Measurements from ENCODE around the gene PID1.

PID1 gene

GRCh38 chr2:229027353-229028105, 243.6 kb downstream of the PID1 start:
- DNase-seq (ENCODE audit: low read depth in 2 of 3, low spot score in 2 of 3), result no peak

- no peak for DNase-seq (ENCODE audit: low read depth in 2 of 3, low spot score in 2 of 3)
Measured at GRCh38 chr2:229025653-229026052, 245.4 kb downstream of the PID1 start.

GRCh38 chr2:229022652-229023051, 248.4 kb downstream of the PID1 start:
- DNase-seq (ENCODE audit: low read depth in 2 of 3, low spot score in 2 of 3), result no peak

- DNase-seq (ENCODE audit: low read depth in 2 of 3, low spot score in 2 of 3), result no peak
Measured at GRCh38 chr2:229022071-229022470, 249.0 kb downstream of the PID1 start.

GRCh38 chr2:229009816-229010215, 261.3 kb downstream of the PID1 start:
- DNase-seq (ENCODE audit: low read depth in 2 of 3, low spot score in 2 of 3), result no peak

GRCh38 chr2:229003256-229003655, 267.8 kb downstream of the PID1 start:
- DNase-seq (ENCODE audit: low read depth in 2 of 3, low spot score in 2 of 3), result no peak

- no peak for DNase-seq (ENCODE audit: low read depth in 2 of 3, low spot score in 2 of 3)
Measured at GRCh38 chr2:229001196-229001595, 269.9 kb downstream of the PID1 start.

- no peak for DNase-seq (ENCODE audit: low read depth in 2 of 3, low spot score in 2 of 3)
Measured at GRCh38 chr2:228999326-228999725, 271.8 kb downstream of the PID1 start.

GRCh38 chr2:228988786-228989185, 282.3 kb downstream of the PID1 start:
- no peak for DNase-seq (ENCODE audit: low read depth in 2 of 3, low spot score in 2 of 3)

- DNase-seq (ENCODE audit: low read depth in 2 of 3, low spot score in 2 of 3), result no peak
Measured at GRCh38 chr2:228987441-228988155, 283.5 kb downstream of the PID1 start.

- DNase-seq (ENCODE audit: low read depth in 2 of 3, low spot score in 2 of 3), result no peak
Measured at GRCh38 chr2:228986961-228987360, 284.1 kb downstream of the PID1 start.

- no peak for DNase-seq (ENCODE audit: low read depth in 2 of 3, low spot score in 2 of 3)
Measured at GRCh38 chr2:228983700-228984099, 287.4 kb downstream of the PID1 start.

- DNase-seq (ENCODE audit: low read depth in 2 of 3, low spot score in 2 of 3), result no peak
Measured at GRCh38 chr2:228974169-228974568, 296.9 kb downstream of the PID1 start.

Data from activated CD8-positive, alpha-beta memory T cell treated with anti-CD3 and anti-CD28 coated beads for 48 hours (primary cell).